Colonic mucosa (tissue), 4 donors: ENCODE data around the gene ABCA4. TPM values are rescaled to one million over a fixed set of nuclear protein-coding genes. Genes with fewer than 3 reads are reported as not detected.
"Not testable (repeated sequence)": the region's sequence is repeated elsewhere in the genome, so short reads cannot be mapped to it uniquely, and the experiment has no call there.

ENCODE experiments used
- DNase-seq: peaks from one replicate; pipeline ENCODE4 v3.0.0-alpha.2; 2020
- H3K27ac ChIP-seq: fragments of 200-600 bp; one replicate; pipeline ENCODE4 v1.8.0; 2021
- H3K27me3 ChIP-seq: fragments of 200-600 bp; one replicate; pipeline ENCODE4 v1.8.0; 2021
- H3K36me3 ChIP-seq: fragments of 200-600 bp; one replicate; pipeline ENCODE4 v1.8.0; 2021
- H3K4me1 ChIP-seq: fragments of 200-600 bp; one replicate; pipeline ENCODE4 v1.8.0; 2021; ENCODE audit warnings: mild to moderate bottlenecking
- H3K4me3 ChIP-seq: fragments of 200-600 bp; one replicate; pipeline ENCODE4 v1.8.0; 2021
- H3K9ac ChIP-seq, 2 donors: one replicate each; pipeline ENCODE4 v1.7.0; 2013; ENCODE audit warnings: control low read depth in 2 of 2, low read depth in 2 of 2, low read length in 2 of 2
- H3K9me3 ChIP-seq: fragments of 200-600 bp; one replicate; pipeline ENCODE4 v1.8.0; 2021
- intact Hi-C: fragments of 100-400 bp; cut with DNase I; formaldehyde crosslinking; loops from one replicate; pipeline ENCODE4 v1.14.1; 2022
- total RNA-seq, 2 donors: library from RNA; stranded (reverse); fragmentation: NEBNext Ultra II Directional in 1 of 2; extraction: Animal tissue kit (Norgen Biotek cat#: 25700) in 1 of 2; gene quantifications; one replicate each; pipeline ENCODE4 v1.2.1, GENCODE V29; 2021
- TF ChIP-seq, protein P1 (sequence below): fragments of 200-600 bp; IDR thresholded peaks from one replicate; pipeline ENCODE4 v1.8.0; 2022; ENCODE audit warnings: antibody characterized with exemption, mild to moderate bottlenecking
- donor health status: healthy.
- donor health status: DM: no; HTN: no; CAD: no.
- donor health status: DM: no; HTN: no; CAD: no.

Gene ABCA4
- total RNA-seq, 2 donors from 2014 or later: 0.02 to 0.27 TPM

DNA sequence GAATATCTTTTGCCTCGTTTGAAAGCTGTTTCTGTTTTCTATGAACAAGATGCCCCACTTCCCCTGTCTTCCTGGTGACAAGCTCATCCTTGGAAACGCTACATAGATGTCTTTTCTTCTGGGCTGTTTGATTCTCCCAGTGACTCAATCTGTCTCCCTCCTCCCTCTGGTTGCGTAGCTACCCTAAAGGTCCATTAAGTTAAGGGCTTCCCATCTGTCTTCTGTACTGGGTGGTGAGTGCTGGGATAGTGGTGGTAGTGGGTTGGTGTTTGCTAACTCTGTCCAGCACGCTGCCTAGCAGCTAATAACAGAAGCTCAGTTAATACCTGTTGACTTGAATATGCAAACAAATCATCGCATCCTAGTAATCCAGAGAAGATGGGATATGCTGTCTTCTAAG is 161.5 kb downstream of the ABCA4 start:
- DNase-seq: no peak
- H3K27me3 ChIP-seq: no peaks in the 10 kb centered on the region
- H3K27ac ChIP-seq: no peak overlapping the region
- no peak overlapping the region for H3K4me3 ChIP-seq
- H3K36me3 ChIP-seq: no peaks in the 10 kb centered on the region
- H3K4me1 ChIP-seq: no peaks in the 10 kb centered on the region
- TF ChIP-seq, protein P1, sequence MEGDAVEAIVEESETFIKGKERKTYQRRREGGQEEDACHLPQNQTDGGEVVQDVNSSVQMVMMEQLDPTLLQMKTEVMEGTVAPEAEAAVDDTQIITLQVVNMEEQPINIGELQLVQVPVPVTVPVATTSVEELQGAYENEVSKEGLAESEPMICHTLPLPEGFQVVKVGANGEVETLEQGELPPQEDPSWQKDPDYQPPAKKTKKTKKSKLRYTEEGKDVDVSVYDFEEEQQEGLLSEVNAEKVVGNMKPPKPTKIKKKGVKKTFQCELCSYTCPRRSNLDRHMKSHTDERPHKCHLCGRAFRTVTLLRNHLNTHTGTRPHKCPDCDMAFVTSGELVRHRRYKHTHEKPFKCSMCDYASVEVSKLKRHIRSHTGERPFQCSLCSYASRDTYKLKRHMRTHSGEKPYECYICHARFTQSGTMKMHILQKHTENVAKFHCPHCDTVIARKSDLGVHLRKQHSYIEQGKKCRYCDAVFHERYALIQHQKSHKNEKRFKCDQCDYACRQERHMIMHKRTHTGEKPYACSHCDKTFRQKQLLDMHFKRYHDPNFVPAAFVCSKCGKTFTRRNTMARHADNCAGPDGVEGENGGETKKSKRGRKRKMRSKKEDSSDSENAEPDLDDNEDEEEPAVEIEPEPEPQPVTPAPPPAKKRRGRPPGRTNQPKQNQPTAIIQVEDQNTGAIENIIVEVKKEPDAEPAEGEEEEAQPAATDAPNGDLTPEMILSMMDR: no peak
- H3K9me3 ChIP-seq: no peaks in the 10 kb centered on the region
- intact Hi-C loops: no loop called here
- H3K9ac ChIP-seq: no peak overlapping the region

DNA sequence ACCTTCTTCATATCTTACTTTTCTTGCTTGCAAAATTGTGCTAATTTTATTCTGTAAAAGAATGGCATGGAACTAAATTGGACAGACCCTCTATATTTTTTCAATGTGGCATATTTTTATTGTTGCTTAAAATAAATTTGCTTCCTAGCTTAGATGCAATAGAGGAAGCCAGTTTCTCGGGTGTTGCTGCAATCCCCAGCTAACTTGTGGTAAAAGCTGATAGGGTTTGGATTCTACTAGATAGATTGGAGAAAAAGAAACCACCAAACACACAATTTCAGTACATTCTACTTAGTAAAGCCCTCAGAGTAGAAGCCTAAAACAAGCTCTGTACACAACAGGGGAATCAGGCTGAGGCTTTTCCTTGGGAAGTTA is 162.2 kb downstream of the ABCA4 start:
- no peak overlapping the region for H3K9ac ChIP-seq
- TF ChIP-seq, protein P1: no peak
- no peaks in the 10 kb centered on the region for H3K9me3 ChIP-seq
- DNase-seq: no peak
- intact Hi-C loops: no loop called here
- no peak overlapping the region for H3K4me3 ChIP-seq
- H3K27me3 ChIP-seq: no peaks in the 10 kb centered on the region
- no peak overlapping the region for H3K27ac ChIP-seq
- H3K4me1 ChIP-seq: no peaks in the 10 kb centered on the region
- no peaks in the 10 kb centered on the region for H3K36me3 ChIP-seq

DNA sequence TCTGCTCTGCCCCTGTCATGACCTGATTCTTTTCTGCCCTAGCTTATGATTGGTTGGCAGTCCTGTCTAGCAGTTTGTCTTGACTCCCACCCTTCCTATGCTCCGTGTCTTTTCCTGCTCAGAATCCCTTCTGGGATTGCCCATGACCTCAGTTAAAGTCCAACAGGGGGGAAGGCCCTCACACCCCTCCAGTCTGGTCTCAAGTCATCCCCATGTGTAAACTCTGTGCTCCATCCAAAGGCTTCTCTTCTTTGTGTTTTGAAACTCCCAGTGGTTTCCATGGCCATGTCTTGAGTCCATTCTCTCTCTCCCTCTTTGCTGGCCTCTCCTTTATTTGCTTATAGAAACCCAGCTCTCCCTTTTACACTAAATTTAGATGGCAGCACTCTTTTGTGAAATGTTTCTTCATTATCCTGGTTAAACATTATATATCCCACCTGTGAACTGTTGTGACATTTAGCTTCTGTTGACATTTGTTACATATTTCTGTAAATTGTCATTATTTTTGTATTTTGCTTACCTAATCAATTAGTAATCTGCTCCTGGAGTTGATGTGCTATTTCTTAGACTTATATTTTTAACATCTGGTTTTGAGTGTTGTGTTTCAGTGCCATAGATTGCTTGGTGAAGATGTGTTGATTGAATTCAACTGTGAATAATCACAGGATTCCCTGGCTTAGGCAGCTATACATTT is 162.8 kb downstream of the ABCA4 start:
- intact Hi-C loops: no loop called here
- Histone ChIP-seq H3K4me1 (no peaks in the 10 kb centered on the region), H3K9me3 (no peaks in the 10 kb centered on the region), H3K27me3 (no peaks in the 10 kb centered on the region), H3K4me3 (no peak overlapping the region), H3K27ac (no peak overlapping the region), H3K36me3 (no peaks in the 10 kb centered on the region), H3K9ac (no peak overlapping the region)
- TF ChIP-seq, protein P1: no peak
- no peak for DNase-seq

DNA sequence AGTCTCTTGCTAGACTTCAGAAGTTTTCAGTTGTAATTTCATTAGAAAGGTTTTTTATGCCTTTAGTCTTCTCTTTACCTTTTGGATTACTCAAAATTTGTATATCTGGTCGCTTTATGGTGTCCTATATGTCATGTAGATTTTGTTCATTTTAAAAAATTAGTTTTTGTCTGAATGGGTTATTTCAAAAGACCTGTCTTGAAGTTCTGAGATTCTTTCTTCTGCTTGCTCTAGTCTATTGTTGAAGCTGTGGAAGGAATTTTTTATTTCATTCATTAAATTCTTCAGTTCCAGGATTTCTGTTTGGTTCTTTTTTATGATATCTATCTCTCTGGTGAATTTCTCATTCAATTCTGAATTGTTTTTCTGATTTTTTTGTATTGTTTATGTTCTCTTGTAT is 165.2 kb downstream of the ABCA4 start:
- intact Hi-C loops: no loop called here
- TF ChIP-seq, protein P1: no peak
- no peak overlapping the region for H3K27ac ChIP-seq
- no peak overlapping the region for H3K9ac ChIP-seq
- H3K4me3 ChIP-seq: no peak overlapping the region
- H3K27me3 ChIP-seq: no peaks in the 10 kb centered on the region
- H3K4me1 ChIP-seq: no peaks in the 10 kb centered on the region
- no peaks in the 10 kb centered on the region for H3K36me3 ChIP-seq
- DNase-seq: no peak
- no peaks in the 10 kb centered on the region for H3K9me3 ChIP-seq

DNA sequence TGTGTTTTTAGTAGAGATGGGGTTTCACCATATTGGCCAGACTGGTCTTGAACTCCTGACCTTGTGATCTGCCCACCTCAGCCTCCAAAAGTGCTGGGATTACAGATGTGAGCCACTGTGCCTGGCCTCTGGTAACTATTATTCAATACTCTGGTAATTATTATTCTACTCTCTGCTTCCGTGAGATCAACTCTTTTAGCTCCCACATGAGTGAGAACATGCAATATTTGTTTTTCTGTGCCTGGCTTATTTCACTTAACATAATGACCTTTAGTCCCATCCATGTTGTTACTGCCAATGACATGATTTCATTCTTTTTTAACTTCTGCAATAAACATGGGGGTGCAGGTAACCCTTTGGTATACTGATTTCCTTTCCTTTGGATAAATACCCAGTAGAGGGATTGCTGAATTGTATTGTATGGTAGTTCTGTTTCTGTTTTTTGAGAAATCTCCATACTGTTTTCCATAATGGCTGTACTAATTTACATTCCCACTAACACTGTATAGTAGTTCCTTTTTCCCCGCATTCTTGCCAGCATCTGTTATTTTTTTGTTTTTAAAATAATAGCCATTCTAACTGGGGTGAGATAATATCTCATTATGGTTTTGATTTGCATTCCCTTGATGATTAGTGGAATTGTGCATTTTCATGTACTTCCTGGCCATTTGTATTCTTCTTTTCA is 173.8 kb downstream of the ABCA4 start:
- H3K4me3 ChIP-seq, H3K9me3 ChIP-seq, H3K36me3 ChIP-seq, H3K4me1 ChIP-seq, intact Hi-C loops, H3K27me3 ChIP-seq, H3K27ac ChIP-seq, H3K9ac ChIP-seq, DNase-seq: not testable (repeated sequence)

Other genes starting within 250 kb of the ABCA4 start
- gene DNTTIP2, start 241.9 kb downstream of the ABCA4 start, total RNA-seq: 10 to 100 TPM; 36.1 to 36.4 TPM
- gene GCLM, start 211.7 kb downstream of the ABCA4 start, total RNA-seq: 10 to 100 TPM; 17.7 to 19.4 TPM
- 1 to 10 TPM; 2.5 to 8.6 TPM for gene ARHGAP29, start 116.4 kb upstream of the ABCA4 start, total RNA-seq